ENCODE measurements around the gene ADGRV1. TPM values are rescaled to one million over a fixed set of nuclear protein-coding genes. Genes with fewer than 3 reads are reported as not detected.

ADGRV1 gene
- total and polyA plus RNA-seq, 9 of the 15 experiments (the other 6 are each of a cell fraction or from before 2014, with no cell fraction given): 21.7 to 156 (median 58.2) TPM

DNA sequence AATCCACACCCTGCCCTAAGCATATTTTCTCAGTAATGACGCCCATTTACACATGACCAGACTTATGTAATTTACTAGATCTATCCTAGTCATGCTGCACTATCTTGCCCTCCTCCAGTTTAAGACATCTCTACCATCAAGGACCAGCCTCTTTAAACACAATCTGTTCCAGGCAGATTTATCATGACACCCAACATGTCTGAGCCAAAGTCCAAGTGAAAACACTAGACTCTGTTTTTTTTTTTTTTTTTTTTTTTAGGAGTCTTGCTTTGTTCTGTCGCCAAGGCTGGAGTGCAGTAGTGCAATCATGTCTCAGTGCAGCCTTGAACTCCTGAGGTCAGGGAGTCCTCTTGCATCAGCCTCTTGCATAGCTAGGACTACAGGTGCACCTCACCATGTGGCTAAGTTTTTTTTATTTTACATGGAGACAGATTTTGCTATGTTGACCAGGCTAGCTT, 469.9 kb downstream of the ADGRV1 start (continued):
- TF ChIP-seq, protein P1, sequence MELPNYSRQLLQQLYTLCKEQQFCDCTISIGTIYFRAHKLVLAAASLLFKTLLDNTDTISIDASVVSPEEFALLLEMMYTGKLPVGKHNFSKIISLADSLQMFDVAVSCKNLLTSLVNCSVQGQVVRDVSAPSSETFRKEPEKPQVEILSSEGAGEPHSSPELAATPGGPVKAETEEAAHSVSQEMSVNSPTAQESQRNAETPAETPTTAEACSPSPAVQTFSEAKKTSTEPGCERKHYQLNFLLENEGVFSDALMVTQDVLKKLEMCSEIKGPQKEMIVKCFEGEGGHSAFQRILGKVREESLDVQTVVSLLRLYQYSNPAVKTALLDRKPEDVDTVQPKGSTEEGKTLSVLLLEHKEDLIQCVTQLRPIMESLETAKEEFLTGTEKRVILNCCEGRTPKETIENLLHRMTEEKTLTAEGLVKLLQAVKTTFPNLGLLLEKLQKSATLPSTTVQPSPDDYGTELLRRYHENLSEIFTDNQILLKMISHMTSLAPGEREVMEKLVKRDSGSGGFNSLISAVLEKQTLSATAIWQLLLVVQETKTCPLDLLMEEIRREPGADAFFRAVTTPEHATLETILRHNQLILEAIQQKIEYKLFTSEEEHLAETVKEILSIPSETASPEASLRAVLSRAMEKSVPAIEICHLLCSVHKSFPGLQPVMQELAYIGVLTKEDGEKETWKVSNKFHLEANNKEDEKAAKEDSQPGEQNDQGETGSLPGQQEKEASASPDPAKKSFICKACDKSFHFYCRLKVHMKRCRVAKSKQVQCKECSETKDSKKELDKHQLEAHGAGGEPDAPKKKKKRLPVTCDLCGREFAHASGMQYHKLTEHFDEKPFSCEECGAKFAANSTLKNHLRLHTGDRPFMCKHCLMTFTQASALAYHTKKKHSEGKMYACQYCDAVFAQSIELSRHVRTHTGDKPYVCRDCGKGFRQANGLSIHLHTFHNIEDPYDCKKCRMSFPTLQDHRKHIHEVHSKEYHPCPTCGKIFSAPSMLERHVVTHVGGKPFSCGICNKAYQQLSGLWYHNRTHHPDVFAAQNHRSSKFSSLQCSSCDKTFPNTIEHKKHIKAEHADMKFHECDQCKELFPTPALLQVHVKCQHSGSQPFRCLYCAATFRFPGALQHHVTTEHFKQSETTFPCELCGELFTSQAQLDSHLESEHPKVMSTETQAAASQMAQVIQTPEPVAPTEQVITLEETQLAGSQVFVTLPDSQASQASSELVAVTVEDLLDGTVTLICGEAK (IDR thresholded peaks at IDR 0.05): 0 out of 2 replicates have a peak, but pooled peaks have one; percentile 23
- TF ChIP-seq, protein P1 (CRISPR knock-in tag; IDR thresholded peaks at IDR 0.05): no peak
- TF ChIP-seq MEF2D (tag; conservative IDR thresholded peaks at IDR 0.05; ENCODE audit: low read depth): peak; percentile 60; the same call in 1 of the 2 replicates
- TF ChIP-seq CHD2 (IDR thresholded peaks at IDR 0.05; ENCODE audit: low read depth, low read length): no peak
- no peak for TF ChIP-seq SMARCA5 (IDR thresholded peaks at IDR 0.05)
- TF ChIP-seq NELFE (IDR thresholded peaks at IDR 0.05; ENCODE audit: insufficient read depth, insufficient read length): no peak
- TF ChIP-seq NR0B1 (IDR thresholded peaks at IDR 0.05; ENCODE audit: partially characterized antibody): no peak
- TF ChIP-seq ILK (tag; IDR thresholded peaks at IDR 0.05; ENCODE audit: borderline replicate concordance, low read depth): no peak
- TF ChIP-seq STAT5A (IDR thresholded peaks at IDR 0.05; ENCODE audit: borderline replicate concordance, low read length): 0 out of 2 replicates have a peak, but pooled peaks have one; percentile 24
- TF ChIP-seq BRF2 (IDR thresholded peaks at IDR 0.05; ENCODE audit: borderline replicate concordance, insufficient read depth, insufficient read length): no peak
- peak; percentile 82 for TF ChIP-seq CEBPG (CRISPR knock-in tag; IDR thresholded peaks at IDR 0.05)
- peak; percentile 69 to 73 for TF ChIP-seq CEBPG (tag; conservative IDR thresholded peaks at IDR 0.05 in 1 of 2, IDR thresholded peaks at IDR 0.05 in 1 of 2)
- no peak for TF ChIP-seq DIDO1 (tag; IDR thresholded peaks at IDR 0.05; ENCODE audit: low read depth)
- TF ChIP-seq PML (IDR thresholded peaks at IDR 0.05; ENCODE audit: low read length): peak; percentile 56; the same call in 1 of the 2 replicates
- no peak for TF ChIP-seq ZNF586 (CRISPR knock-in tag; conservative IDR thresholded peaks at IDR 0.05)
- TF ChIP-seq, protein P2, sequence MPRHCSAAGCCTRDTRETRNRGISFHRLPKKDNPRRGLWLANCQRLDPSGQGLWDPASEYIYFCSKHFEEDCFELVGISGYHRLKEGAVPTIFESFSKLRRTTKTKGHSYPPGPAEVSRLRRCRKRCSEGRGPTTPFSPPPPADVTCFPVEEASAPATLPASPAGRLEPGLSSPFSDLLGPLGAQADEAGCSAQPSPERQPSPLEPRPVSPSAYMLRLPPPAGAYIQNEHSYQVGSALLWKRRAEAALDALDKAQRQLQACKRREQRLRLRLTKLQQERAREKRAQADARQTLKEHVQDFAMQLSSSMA (CRISPR knock-in tag; IDR thresholded peaks at IDR 0.05): no peak
- TF ChIP-seq ZNF347 (CRISPR knock-in tag; IDR thresholded peaks at IDR 0.05; ENCODE audit: low read depth): no peak
- TF ChIP-seq RFX7 (CRISPR knock-in tag; IDR thresholded peaks at IDR 0.05): no peak

Measured in K562 (cell line).